EH (cell line): ENCODE measurements around the gene ACOXL.
A peak's percentile ranks its signal among the peaks of the same experiment; 100 is the strongest.

ENCODE experiments used
- DNase-seq: peaks from one replicate; pipeline ENCODE4 v3.0.0-alpha.2; 2015; ENCODE audit warnings: low read depth

The ACOXL gene

GRCh38 chr2:111011218-111011617 lies 278.8 kb downstream of the ACOXL start:
- no peak for DNase-seq

DNA sequence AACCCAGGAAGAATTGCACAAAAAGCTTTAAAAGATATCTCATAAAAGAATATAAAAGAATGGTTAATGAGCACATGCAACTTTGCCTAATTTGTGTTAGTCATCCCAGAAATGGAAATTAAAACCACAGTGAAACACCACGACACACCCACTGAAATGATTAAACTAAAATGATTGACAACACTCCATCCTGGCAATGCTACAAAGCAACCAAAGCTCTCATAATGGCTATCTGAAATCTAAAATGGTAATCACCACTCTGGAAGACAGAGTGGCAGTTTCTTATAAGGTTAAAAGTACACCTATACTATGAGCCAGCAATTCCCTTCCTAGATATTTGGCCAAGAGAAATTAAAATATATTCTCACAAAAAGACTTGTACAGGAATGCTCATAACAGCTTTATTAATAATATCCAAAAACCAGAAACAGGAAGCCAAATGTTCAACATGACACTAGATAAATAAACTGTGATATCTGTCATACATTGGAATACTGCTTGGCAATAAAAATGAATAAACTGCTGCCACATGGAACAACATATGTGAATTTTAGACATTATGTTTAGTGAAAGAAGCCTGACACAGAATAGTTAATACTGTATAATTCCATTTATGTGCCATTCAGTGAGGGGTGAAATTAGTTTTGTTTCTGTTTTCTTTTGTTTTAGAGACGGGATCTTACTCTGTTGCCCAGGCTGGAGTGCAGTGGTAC lies 283.1 kb downstream of the ACOXL start:
- no peak for DNase-seq

DNA sequence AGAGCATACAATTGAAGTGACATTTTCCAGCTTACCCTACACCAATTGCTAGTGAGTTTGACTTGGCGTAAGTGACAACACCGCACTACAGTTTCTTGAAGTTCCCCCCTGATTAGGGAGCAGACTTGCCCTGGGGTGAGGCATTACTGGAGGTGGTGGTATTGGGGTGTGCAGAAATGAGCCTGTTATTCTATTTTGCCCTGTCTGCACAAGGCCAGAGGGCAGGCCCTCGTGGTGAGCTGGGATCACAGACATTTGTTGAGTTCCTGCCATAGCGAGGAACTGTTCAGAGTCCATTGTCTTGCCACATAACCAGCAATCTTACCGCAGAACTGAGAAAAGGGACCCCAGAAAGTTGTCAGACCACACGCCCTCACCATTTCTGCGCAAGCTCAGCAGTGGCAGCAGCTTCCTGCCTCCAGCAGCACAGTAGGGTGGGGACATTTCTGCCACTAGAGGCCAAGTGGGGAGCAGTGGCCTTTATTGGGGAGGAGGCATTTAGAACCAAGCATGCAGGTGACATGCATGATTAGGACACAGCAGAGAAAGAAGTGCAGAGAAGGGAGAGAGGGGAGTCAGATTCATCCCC lies 284.8 kb downstream of the ACOXL start:
- no peak for DNase-seq

- DNase-seq: no peak
Observed at GRCh38 chr2:111017909-111018308, 285.5 kb downstream of the ACOXL start.

- no peak for DNase-seq
Observed at GRCh38 chr2:111019381-111019780, 287.0 kb downstream of the ACOXL start.

DNA sequence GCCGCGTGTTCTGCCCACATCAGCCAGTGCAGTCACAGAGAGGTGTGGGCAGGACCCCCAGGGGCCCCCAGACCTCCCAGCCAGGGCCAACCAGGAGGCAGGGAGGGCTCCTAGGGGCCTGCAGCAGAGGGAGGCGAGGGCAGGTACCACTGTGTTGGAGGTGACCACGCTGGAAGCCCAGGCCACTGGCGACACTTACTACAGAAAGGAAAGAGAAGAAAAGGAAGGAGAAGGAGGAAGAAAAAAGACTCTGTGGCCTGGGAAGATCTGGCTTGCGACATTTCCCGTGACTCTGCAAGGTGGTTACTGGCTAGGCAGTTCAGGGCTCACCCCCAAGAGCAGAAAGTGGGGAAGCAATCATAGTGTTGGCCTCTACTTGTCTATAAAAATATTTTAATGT lies 290.3 kb downstream of the ACOXL start:
- no peak for DNase-seq

GRCh38 chr2:111024496-111024895 lies 292.1 kb downstream of the ACOXL start:
- DNase-seq: no peak

- DNase-seq: no peak
Observed at GRCh38 chr2:111025288-111025687, 292.9 kb downstream of the ACOXL start.

DNA sequence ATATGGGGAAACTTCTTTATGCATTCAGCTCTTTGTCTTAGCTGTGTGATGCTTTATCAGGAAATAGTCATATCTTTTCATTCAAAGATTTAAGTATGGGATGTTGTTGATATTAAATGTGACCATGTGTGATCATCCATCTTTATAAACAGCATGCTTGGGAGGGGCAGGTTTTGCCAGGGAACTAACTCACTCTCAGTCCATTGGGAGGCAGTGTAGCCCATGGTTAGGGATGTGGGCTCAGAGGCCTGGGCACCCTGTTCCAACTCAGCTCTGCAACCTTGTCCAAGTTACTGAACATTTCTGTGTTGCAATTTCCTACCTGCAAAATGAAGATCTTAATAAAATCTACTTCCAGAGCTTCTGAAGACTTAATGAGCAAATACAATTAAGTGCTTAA lies 296.3 kb downstream of the ACOXL start:
- DNase-seq: peak; percentile 3

- DNase-seq: peak; percentile 4
Observed at GRCh38 chr2:111029181-111029927, 297.0 kb downstream of the ACOXL start.

- DNase-seq: no peak
Observed at GRCh38 chr2:111030260-111030891, 298.0 kb downstream of the ACOXL start.

GRCh38 chr2:111030945-111031344 lies 298.6 kb downstream of the ACOXL start:
- DNase-seq: no peak

DNA sequence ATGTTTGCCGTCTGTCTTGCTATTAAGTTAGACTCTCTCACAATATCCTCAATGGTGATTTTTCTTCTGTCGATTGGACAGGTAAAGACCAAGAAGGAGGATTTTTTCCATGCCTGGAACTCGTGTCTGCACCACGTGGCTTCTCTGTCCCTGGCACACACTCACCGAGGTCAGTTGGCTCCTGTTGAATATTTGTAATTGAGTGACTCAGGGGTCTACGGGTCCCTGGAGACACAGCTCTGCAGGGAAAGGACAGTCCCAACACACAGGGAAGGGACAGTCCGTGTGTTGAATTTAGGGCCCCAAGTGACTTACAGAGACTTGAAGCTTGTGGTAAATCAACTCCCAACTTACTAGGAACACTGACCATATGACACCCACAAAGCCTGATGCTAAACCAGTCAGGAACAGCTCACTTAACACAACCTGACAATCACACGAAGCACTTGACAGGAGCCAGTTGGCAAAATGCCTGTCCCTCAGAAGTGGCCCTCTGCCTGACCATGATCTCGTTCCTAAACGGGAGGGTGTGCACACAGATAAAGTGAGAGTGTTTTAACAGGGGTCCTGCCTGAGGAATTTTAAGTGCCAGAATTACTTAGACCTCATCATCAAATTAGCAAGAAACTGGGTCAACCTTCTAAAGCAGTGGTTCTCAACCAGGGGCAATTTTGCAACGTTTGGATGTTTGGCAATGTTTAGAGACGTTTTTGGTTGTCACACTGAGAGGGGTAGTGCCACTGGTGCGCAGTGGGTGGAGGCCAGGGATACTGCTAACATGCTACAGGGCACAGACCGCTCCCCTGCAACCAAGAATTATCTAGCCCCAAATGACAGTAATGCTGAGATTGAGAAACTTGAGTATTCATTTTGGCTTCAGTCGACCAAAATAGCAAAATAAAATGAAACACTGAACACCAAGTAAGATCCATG lies 299.4 kb downstream of the ACOXL start:
- DNase-seq: no peak

- no peak for DNase-seq
Observed at GRCh38 chr2:111032721-111033429, 300.5 kb downstream of the ACOXL start.

DNA sequence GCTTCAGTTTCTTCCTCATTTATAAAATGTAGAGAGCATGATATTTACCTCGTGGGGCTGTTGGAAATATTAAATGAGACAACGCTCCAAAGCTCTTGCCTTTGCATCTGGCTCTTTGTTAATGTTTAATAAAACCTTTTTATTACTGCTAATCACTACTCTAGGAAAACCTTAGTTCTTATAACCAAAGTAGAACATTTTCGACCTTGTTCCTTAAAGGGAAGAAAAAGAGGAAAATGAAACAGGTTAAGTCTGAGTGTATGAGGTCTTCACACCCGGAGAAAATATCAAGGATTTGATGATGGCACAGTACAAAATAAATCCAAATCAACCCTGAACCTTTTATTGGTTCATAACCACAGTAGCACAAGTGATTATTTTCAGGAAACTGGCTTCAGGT lies 301.8 kb downstream of the ACOXL start:
- no peak for DNase-seq

DNA sequence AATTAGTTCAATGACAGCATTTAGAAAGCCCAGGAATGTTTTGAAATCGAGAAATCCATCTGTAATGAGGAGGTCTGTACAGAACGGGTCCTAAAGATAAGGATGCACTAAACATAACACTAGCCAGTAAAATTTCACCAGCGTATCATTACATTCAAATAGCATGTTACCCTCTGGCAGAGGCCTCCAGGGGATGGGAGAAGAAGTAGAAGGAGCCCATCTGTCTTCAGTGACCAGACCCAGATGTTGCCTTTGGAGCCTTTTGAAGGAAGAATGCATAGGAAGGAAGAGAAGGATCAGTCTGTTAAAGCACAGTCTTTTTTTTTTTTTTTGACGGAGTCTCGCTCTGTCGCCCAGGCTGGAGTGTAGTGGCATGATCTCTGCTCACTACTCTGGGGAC lies 302.2 kb downstream of the ACOXL start:
- no peak for DNase-seq

DNA sequence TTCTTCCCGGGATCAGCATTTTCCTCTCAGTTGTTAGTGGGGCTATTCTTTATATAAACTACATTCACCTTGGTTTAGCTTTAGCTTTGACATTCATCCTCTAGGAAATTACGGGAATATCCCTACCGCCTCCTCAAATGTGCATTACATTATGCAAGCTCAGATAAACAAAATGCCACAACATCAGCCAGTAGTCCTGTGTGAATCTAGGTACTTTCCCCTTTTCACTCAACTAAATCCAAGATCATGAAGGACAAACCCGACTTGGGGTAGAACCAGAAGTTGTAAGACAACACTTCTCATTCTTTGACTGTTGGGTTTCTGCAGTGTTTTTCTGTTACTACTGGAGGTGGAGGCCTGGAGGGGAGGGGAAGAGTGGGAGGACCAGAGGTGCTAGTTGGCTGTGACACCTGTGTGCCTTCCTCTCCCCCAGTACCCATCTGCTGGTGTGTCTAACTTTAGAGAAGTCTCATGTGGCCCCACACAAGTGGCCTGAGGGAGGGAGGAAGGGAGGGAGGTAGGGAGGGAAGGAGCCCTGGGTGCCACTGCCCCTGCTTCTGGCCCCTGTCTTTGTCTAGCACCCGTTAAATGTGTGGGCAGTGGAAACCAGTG lies 303.6 kb downstream of the ACOXL start:
- DNase-seq: no peak

GRCh38 chr2:111037128-111037527 lies 304.8 kb downstream of the ACOXL start:
- no peak for DNase-seq

GRCh38 chr2:111039628-111040383 lies 307.4 kb downstream of the ACOXL start:
- no peak for DNase-seq
